ENCODE data around the gene EIF2D. TPM values are rescaled to one million over a fixed set of nuclear protein-coding genes. Genes with fewer than 3 reads are reported as not detected.

The EIF2D gene
- total RNA-seq, 6 donors from 2014 or later: 32.6 to 84.9 (median 45.4) TPM

GRCh38 chr1:206653715-206654459, 41.6 kb upstream of the EIF2D start:
- Histone ChIP-seq H3K27me3 (no peaks in the 10 kb centered on the region), H3K4me3 (no peak overlapping the region), H3K9me3 (no peaks in the 10 kb centered on the region), H3K4me1 (peaks cover 0 to 20% (median 12%) of the 10 kb centered on the region in 4 donors), H3K36me3 (peaks cover 0 to 10% (median 0%) of the 10 kb centered on the region in 4 donors), H3K27ac (no peak overlapping the region)
- WGBS, 2 donors: 88 to 90% methylated on average over 7 of the region's 7 CpGs
- no peak for TF ChIP-seq POLR2A (IDR thresholded peaks at IDR 0.05)
- TF ChIP-seq, protein P1, sequence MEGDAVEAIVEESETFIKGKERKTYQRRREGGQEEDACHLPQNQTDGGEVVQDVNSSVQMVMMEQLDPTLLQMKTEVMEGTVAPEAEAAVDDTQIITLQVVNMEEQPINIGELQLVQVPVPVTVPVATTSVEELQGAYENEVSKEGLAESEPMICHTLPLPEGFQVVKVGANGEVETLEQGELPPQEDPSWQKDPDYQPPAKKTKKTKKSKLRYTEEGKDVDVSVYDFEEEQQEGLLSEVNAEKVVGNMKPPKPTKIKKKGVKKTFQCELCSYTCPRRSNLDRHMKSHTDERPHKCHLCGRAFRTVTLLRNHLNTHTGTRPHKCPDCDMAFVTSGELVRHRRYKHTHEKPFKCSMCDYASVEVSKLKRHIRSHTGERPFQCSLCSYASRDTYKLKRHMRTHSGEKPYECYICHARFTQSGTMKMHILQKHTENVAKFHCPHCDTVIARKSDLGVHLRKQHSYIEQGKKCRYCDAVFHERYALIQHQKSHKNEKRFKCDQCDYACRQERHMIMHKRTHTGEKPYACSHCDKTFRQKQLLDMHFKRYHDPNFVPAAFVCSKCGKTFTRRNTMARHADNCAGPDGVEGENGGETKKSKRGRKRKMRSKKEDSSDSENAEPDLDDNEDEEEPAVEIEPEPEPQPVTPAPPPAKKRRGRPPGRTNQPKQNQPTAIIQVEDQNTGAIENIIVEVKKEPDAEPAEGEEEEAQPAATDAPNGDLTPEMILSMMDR (IDR thresholded peaks at IDR 0.05): no peak
- TF ChIP-seq POLR2AphosphoS5 (IDR thresholded peaks at IDR 0.05): no peak
- TF ChIP-seq EP300 (IDR thresholded peaks at IDR 0.05): no peak
- ATAC-seq (ENCODE audit: low FRiP score in 2 of 2): no peak
- DNase-seq: no peak

DNA sequence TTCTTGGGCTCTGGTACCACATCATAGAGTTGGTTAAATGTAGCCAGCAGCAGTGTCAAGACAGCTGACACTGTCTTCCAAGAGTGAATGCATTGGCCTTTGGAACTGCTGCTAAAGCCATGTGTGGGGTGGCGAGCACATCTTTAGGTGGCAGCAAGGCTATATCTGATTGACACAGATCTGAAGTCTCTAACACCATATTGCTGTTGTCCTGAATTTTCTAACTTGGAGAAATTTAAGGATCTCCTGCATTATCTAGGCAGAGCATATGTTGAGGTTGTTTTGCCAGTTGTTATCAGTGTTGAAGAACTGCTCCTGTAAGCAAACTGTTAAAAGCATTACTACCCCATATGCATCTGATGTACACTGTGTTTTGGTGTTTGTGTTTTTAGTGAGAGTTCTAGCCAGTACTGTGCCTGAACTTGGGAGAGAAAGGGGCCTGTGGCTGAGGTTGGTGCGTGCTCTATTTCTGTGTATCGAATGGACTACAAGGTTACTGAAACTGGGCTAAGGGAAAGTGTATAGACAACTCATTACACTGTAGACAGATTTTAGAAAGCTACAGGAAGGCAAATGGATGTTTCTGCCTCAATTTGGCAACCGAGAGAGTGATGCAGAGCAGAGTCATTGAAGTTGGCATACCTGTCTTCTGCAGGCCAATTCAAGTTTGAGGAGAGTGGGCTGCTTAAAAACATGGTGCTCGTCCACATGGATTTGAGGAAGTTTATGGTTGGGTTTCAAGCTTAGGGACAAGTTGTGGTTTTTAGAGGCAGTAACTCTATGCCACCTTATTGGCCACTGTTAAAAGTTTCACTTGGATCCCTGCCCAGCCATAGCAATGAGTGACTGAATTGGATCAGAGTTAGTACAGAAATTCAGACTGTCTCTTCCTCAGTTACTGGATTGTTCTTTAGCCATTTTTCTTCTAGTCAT, 40.0 kb upstream of the EIF2D start:
- no peaks in the 10 kb centered on the region for H3K9me3 ChIP-seq
- H3K27me3 ChIP-seq: no peaks in the 10 kb centered on the region
- peaks cover 0 to 24% (median 12%) of the 10 kb centered on the region in 4 donors for H3K36me3 ChIP-seq
- DNase-seq (no peak), ATAC-seq (ENCODE audit: low FRiP score in 2 of 2) (no peak)
- H3K4me1 ChIP-seq: peaks cover 0 to 15% (median 6%) of the 10 kb centered on the region in 4 donors
- WGBS, 2 donors: 73 to 84% methylated on average over 5 of the region's 5 CpGs
- TF ChIP-seq, protein P1 (IDR thresholded peaks at IDR 0.05): no peak
- no peak overlapping the region for H3K27ac ChIP-seq
- no peak overlapping the region for H3K4me3 ChIP-seq

- Histone ChIP-seq H3K4me1 (peaks cover 0 to 15% (median 6%) of the 10 kb centered on the region in 4 donors), H3K36me3 (peaks cover 0 to 25% (median 12%) of the 10 kb centered on the region in 4 donors), H3K27ac (no peak overlapping the region), H3K9me3 (no peaks in the 10 kb centered on the region), H3K27me3 (no peaks in the 10 kb centered on the region), H3K4me3 (no peak overlapping the region)
- ATAC-seq (ENCODE audit: low FRiP score in 2 of 2) (no peak), DNase-seq (no peak)
- 96% methylated on average over 3 of the region's 3 CpGs for WGBS, 2 donors
- TF ChIP-seq, protein P1 (IDR thresholded peaks at IDR 0.05): no peak
- no peak for TF ChIP-seq POLR2A (IDR thresholded peaks at IDR 0.05)
- TF ChIP-seq EP300 (IDR thresholded peaks at IDR 0.05): no peak
Measured at GRCh38 chr1:206651014-206651413, 38.7 kb upstream of the EIF2D start.

DNA sequence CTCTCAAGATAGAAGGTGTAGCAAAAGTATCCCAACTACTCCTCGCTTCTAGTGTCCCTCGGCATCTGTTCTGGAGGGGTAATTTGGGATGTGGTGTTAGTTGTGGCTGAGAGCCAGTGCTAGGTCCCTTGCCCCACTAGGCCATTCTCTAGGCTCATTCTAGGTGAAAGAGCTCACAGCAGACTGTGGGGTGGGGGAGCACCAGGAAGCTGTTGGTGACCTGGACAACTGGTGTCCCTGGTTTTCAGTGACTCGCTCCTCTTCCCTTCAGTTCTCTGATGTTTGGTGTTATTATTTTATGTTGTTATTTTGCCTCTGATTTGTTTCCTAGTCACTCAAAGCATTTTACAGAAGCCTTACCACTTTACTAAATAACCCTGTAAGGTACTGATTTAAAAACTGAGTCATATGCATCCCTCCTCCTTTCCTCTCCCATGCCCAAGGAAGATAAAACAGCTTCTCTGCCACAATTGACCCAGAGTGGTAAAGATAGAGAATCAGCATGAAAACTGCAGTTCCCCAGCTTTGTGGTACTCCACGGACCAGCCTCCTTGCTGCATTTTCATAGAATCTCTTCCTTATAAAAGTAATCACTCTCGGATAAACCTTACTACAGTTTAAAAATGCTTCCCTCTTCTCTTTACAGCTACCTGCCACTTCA, 37.1 kb upstream of the EIF2D start:
- no peak for ATAC-seq (ENCODE audit: low FRiP score in 2 of 2)
- Histone ChIP-seq H3K27me3 (no peaks in the 10 kb centered on the region), H3K9me3 (no peaks in the 10 kb centered on the region), H3K4me1 (peaks cover 0 to 9% (median 2%) of the 10 kb centered on the region in 4 donors), H3K4me3 (no peak overlapping the region), H3K36me3 (peaks cover 0 to 25% (median 12%) of the 10 kb centered on the region in 4 donors), H3K27ac (peak overlapping the region in 2 of 4 donors; percentile 53 to 60)
- WGBS, 2 donors: 88 to 90% methylated on average over 5 of the region's 5 CpGs
- DNase-seq: no peak
- TF ChIP-seq, protein P1 (IDR thresholded peaks at IDR 0.05): no peak
- TF ChIP-seq POLR2A (IDR thresholded peaks at IDR 0.05): no peak
- no peak for TF ChIP-seq EP300 (IDR thresholded peaks at IDR 0.05)
- TF ChIP-seq POLR2AphosphoS5 (IDR thresholded peaks at IDR 0.05): no peak

All from upper lobe of left lung (tissue), 6 donors.